ENCODE data around the gene TRIM66.

TRIM66 gene

GRCh38 chr11:8713760-8714454, 31.4 kb upstream of the TRIM66 start:
- DNase-seq = no peak

- DNase-seq = peak in 1 of 56 donors; percentile 38
Measured at GRCh38 chr11:8712506-8712905, 30.0 kb upstream of the TRIM66 start.

- DNase-seq = peak in 4 of 56 donors; percentile 13 to 30 (median 23)
Measured at GRCh38 chr11:8711895-8712442, 29.5 kb upstream of the TRIM66 start.

GRCh38 chr11:8709777-8710176, 27.3 kb upstream of the TRIM66 start:
- no peak for DNase-seq

GRCh38 chr11:8709002-8709672, 26.7 kb upstream of the TRIM66 start:
- DNase-seq = peak in 25 of 56 donors; percentile 8 to 56 (median 28)

- DNase-seq = peak in 25 of 56 donors; percentile 5 to 75 (median 19)
Measured at GRCh38 chr11:8707541-8708191, 25.2 kb upstream of the TRIM66 start.

GRCh38 chr11:8706673-8707432, 24.4 kb upstream of the TRIM66 start:
- DNase-seq = no peak

- DNase-seq = no peak
Measured at GRCh38 chr11:8705146-8705545, 22.7 kb upstream of the TRIM66 start.

GRCh38 chr11:8704136-8704535, 21.7 kb upstream of the TRIM66 start:
- DNase-seq = no peak

GRCh38 chr11:8702598-8702915, 20.1 kb upstream of the TRIM66 start:
- no peak for DNase-seq

- DNase-seq = no peak
Measured at GRCh38 chr11:8701891-8702597, 19.6 kb upstream of the TRIM66 start.

GRCh38 chr11:8699903-8700302, 17.4 kb upstream of the TRIM66 start:
- DNase-seq = peak in 49 of 56 donors; percentile 14 to 84 (median 57)

GRCh38 chr11:8698917-8699441, 16.5 kb upstream of the TRIM66 start:
- DNase-seq = no peak

- no peak for DNase-seq
Measured at GRCh38 chr11:8698379-8698851, 15.9 kb upstream of the TRIM66 start.

GRCh38 chr11:8697054-8697453, 14.6 kb upstream of the TRIM66 start:
- DNase-seq = no peak

GRCh38 chr11:8694137-8694536, 11.7 kb upstream of the TRIM66 start:
- DNase-seq = no peak

GRCh38 chr11:8693555-8693954, 11.1 kb upstream of the TRIM66 start:
- no peak for DNase-seq

- no peak for DNase-seq
Measured at GRCh38 chr11:8693010-8693551, 10.6 kb upstream of the TRIM66 start.

- DNase-seq = no peak
Measured at GRCh38 chr11:8692417-8692816, 10.0 kb upstream of the TRIM66 start.

GRCh38 chr11:8691601-8692000, 9.1 kb upstream of the TRIM66 start:
- no peak for DNase-seq
